Measurements from ENCODE around the gene OR4K2.

Gene OR4K2

GRCh38 chr14:19917955-19918518 is 43.1 kb downstream of the OR4K2 start:
- DNase-seq (ENCODE audit: low read depth) = no peak
- TF ChIP-seq CTCF (conservative IDR thresholded peaks at IDR 0.05; ENCODE audit: low read length) = no peak
- H3K4me3 ChIP-seq (ENCODE audit: low read length) = no peak overlapping the region

- no peak overlapping the region for H3K4me3 ChIP-seq (ENCODE audit: low read length)
- no peak for DNase-seq (ENCODE audit: low read depth)
- no peak for TF ChIP-seq CTCF (conservative IDR thresholded peaks at IDR 0.05; ENCODE audit: low read length)
Measured at GRCh38 chr14:19918553-19919264, 43.8 kb downstream of the OR4K2 start.

GRCh38 chr14:19920021-19920657 is 45.2 kb downstream of the OR4K2 start, which contains the start of gene OR4K5:
TSS of gene OR4K5 (plus strand) at chr14:19920607. CDS start at chr14:19920607, 0 bp downstream.
- TF ChIP-seq CTCF (conservative IDR thresholded peaks at IDR 0.05; ENCODE audit: low read length) = no peak
- H3K4me3 ChIP-seq (ENCODE audit: low read length) = no peak within 1 kb of the TSS
- DNase-seq (ENCODE audit: low read depth) = no peak

GRCh38 chr14:19930617-19931016 is 55.7 kb downstream of the OR4K2 start, which contains the start of gene OR4K1:
TSS of gene OR4K1 (plus strand) at chr14:19930917. CDS start at chr14:19935667, 4,750 bp downstream.
- no peak within 1 kb of the TSS for H3K4me3 ChIP-seq (ENCODE audit: low read length)
- no peak for DNase-seq (ENCODE audit: low read depth)
- no peak for TF ChIP-seq CTCF (conservative IDR thresholded peaks at IDR 0.05; ENCODE audit: low read length)
